ENCODE data around the gene RAD51B.

GRCh38 chr14:68643673-68644072 lies 824.1 kb downstream of the RAD51B start:
- TF ChIP-seq CTCF (IDR thresholded peaks at IDR 0.05) (no peak), POLR2A (IDR thresholded peaks at IDR 0.05) (no peak), POLR2AphosphoS5 (IDR thresholded peaks at IDR 0.05; ENCODE audit: insufficient read depth in 1 of 2, low read depth in 1 of 2) (no peak)

All from vagina (tissue), 2 donors.